Activated CD4-positive, alpha-beta memory T cell treated with anti-CD3 and anti-CD28 coated beads for 36 hours (primary cell): Measurements from ENCODE around the gene MX2. TPM values are rescaled to one million over a fixed set of nuclear protein-coding genes. Genes with fewer than 3 reads are reported as not detected.
"Not testable (repeated sequence)": the region's sequence is repeated elsewhere in the genome, so short reads cannot be mapped to it uniquely, and the experiment has no call there.

ENCODE experiments used
- CTCF ChIA-PET: fragments of 350-600 bp; sonication (Branson Sonifier 250); formaldehyde crosslinking; loops from one replicate; lab custom pipeline; 2021; ENCODE audit warnings: antibody characterized with exemption, inconsistent platforms; lab: Charles Lee
- POLR2A ChIA-PET: fragments of 350-600 bp; sonication (Branson Sonifier 250); formaldehyde crosslinking; loops from one replicate; lab custom pipeline; 2021; ENCODE audit warnings: antibody characterized with exemption; lab: Charles Lee
- DNase-seq: peaks from one replicate; pipeline ENCODE4 v3.0.0-alpha.2; 2020
- H3K27ac Mint-ChIP-seq: one replicate; pipeline ENCODE4 v1.8.0; 2021; ENCODE audit warnings: mixed read lengths
- H3K27me3 Mint-ChIP-seq: one replicate; pipeline ENCODE4 v1.8.0; 2021; ENCODE audit warnings: mixed read lengths
- H3K36me3 Mint-ChIP-seq: one replicate; pipeline ENCODE4 v1.8.0; 2021; ENCODE audit warnings: mixed read lengths
- H3K4me1 Mint-ChIP-seq: one replicate; pipeline ENCODE4 v1.8.0; 2021; ENCODE audit warnings: low read depth, mixed read lengths
- H3K4me3 Mint-ChIP-seq: one replicate; pipeline ENCODE4 v1.8.0; 2021; ENCODE audit warnings: mild to moderate bottlenecking, mixed read lengths
- H3K9me3 Mint-ChIP-seq: one replicate; pipeline ENCODE4 v1.8.0; 2021; ENCODE audit warnings: mixed read lengths
- intact Hi-C: fragments of 100-400 bp; cut with micrococcal nuclease; formaldehyde crosslinking; loops from one replicate; pipeline ENCODE4 v1.15.1; 2023
- total RNA-seq, 2 experiments: library from RNA; stranded (reverse); gene quantifications; one replicate each; pipeline ENCODE4 v1.2.3, GENCODE V29; 2021

Gene MX2
- total RNA-seq: 10 to 100 TPM; 25.3 to 26.9 TPM

GRCh38 chr21:41361786-41362604, at the start of gene MX2:
Gene MX2, plus strand, starts transcription at chr21:41362027. Its CDS starts 14,880 bp downstream, at chr21:41376907.
- POLR2A ChIA-PET: interaction anchor here (0.9 to 1.9 kb wide), 2 partner anchors 8 to 65 kb away, joined by 3 to 6 read pairs; no protein-coding TSS in a partner anchor
- H3K4me3 Mint-ChIP-seq: peak within 1 kb of the TSS; percentile 84
- H3K27ac Mint-ChIP-seq: peak within 1 kb of the TSS; percentile 95
- intact Hi-C loops: loop anchor here (1.0 to 10.0 kb wide), 3 partner anchors 64 to 203 kb away; partner anchors contain the start of gene MX1
- peak; percentile 88 for DNase-seq
- CTCF ChIA-PET: interaction anchor here (0.7 kb wide), 1 partner anchor 13 kb away, joined by 3 read pairs; no protein-coding TSS in a partner anchor
- peaks cover 3% of the 10 kb centered on the region for H3K36me3 Mint-ChIP-seq
- H3K4me1 Mint-ChIP-seq: peaks cover 48% of the 10 kb centered on the region
- H3K27me3 Mint-ChIP-seq: no peaks in the 10 kb centered on the region
- peaks cover 2% of the 10 kb centered on the region for H3K9me3 Mint-ChIP-seq

DNA sequence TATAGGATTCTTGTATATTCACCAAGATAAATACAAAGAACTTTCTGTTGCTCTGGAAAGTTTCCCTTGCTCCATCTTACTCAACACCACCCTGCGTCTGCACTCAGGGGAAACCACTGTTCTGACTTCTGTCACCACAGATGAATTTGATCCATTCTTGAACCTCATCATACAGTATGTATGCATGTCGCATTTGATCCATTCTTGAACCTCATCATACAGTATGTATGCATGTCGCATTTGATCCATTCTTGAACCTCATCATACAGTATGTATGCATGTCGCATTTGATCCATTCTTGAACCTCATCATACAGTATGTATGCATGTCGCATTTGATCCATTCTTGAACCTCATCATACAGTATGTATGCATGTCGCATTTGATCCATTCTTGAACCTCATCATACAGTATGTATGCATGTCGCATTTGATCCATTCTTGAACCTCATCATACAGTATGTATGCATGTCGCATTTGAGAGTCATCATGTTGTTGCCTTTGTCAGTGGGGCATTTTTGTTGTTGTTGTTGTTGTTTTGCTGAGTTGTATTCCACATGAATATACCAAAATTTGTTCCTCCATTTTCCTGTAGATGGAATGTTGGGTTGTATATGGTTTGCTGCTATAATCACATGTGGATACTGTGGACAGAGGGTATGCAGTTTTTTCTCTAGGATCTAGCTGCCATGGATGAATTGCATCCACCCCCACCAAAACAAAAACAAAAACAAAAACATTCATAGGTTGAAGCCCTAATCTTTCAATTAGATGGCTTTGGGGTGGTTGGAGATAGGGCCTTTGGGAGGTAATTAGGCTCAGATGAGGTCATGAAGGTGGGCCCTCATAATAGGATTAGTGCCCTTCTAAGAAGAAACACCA, 48.3 kb upstream of the MX2 start:
- H3K9me3 Mint-ChIP-seq, H3K4me1 Mint-ChIP-seq, DNase-seq, H3K4me3 Mint-ChIP-seq, H3K36me3 Mint-ChIP-seq, intact Hi-C loops, CTCF ChIA-PET, H3K27ac Mint-ChIP-seq, POLR2A ChIA-PET: not testable (repeated sequence)
- H3K27me3 Mint-ChIP-seq: peaks cover 39% of the 10 kb centered on the region

GRCh38 chr21:41315726-41316125, 46.1 kb upstream of the MX2 start:
- no peak overlapping the region for H3K4me3 Mint-ChIP-seq
- no peaks in the 10 kb centered on the region for H3K36me3 Mint-ChIP-seq
- peaks cover 3% of the 10 kb centered on the region for H3K4me1 Mint-ChIP-seq
- no peak for DNase-seq
- H3K9me3 Mint-ChIP-seq: no peaks in the 10 kb centered on the region
- intact Hi-C loops: no loop called here
- peaks cover 35% of the 10 kb centered on the region for H3K27me3 Mint-ChIP-seq
- no peak overlapping the region for H3K27ac Mint-ChIP-seq
- POLR2A ChIA-PET: no interaction called here
- CTCF ChIA-PET: no interaction called here

DNA sequence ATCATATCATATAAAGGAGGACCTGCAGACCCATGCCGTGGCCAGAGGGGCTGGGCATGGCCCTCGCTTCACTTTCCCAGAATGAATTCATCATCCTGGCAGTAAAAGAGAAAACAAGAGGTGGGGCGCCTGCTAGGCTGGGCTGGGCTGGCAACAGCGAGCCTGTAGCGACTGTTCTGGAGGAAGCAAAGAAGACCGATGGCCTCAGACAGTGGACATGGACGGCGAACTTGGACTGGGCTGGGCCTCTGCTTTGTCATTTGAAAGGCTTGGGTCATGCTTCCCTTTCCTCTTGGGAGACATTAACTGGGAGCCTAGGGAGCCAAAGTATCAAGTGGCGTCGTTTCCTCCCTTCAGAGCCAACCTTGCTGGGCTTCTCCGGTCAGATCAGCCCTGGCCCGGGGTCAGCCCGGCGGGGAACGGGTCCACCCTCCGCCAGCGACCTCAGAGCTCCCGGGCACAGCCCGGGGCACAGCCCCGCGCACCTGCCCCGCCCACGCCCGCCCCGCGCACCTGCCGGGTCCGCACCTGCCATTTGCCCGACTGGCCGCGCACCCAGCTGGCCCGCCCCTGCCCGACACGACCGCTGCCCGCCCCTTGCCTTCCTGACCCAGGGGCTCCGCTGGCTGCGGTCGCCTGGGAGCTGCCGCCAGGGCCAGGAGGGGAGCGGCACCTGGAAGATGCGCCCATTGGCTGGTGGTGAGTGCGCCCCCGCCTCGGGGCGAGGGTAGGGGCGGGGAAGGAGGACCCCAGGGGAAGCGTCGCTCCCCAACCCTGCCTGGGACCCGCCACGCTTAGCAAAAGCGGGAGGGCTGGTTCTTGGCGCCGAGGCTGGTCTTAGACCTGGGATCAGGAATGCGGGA, 45.4 kb upstream of the MX2 start, which contains the start of gene FAM3B:
Gene FAM3B (plus strand): TSS at position 602 of the 863 bp plus-strand sequence. CDS start 79 bp downstream, at position 681.
- CTCF ChIA-PET: no interaction called here
- no peaks in the 10 kb centered on the region for H3K9me3 Mint-ChIP-seq
- no peaks in the 10 kb centered on the region for H3K36me3 Mint-ChIP-seq
- POLR2A ChIA-PET: no interaction called here
- no peak within 1 kb of the TSS for H3K27ac Mint-ChIP-seq
- H3K4me3 Mint-ChIP-seq: no peak within 1 kb of the TSS
- no peak for DNase-seq
- peaks cover 35% of the 10 kb centered on the region for H3K27me3 Mint-ChIP-seq
- intact Hi-C loops: no loop called here
- H3K4me1 Mint-ChIP-seq: peaks cover 3% of the 10 kb centered on the region

GRCh38 chr21:41317063-41317392, 44.8 kb upstream of the MX2 start:
- Mint-ChIP-seq H3K4me3 (no peak overlapping the region), H3K36me3 (no peaks in the 10 kb centered on the region), H3K9me3 (no peaks in the 10 kb centered on the region), H3K27me3 (peaks cover 32% of the 10 kb centered on the region), H3K4me1 (peaks cover 3% of the 10 kb centered on the region), H3K27ac (no peak overlapping the region)
- ChIA-PET POLR2A (no interaction called here), CTCF (no interaction called here)
- no peak for DNase-seq
- intact Hi-C loops: no loop called here

GRCh38 chr21:41317458-41317857, 44.4 kb upstream of the MX2 start:
- peaks cover 32% of the 10 kb centered on the region for H3K27me3 Mint-ChIP-seq

DNA sequence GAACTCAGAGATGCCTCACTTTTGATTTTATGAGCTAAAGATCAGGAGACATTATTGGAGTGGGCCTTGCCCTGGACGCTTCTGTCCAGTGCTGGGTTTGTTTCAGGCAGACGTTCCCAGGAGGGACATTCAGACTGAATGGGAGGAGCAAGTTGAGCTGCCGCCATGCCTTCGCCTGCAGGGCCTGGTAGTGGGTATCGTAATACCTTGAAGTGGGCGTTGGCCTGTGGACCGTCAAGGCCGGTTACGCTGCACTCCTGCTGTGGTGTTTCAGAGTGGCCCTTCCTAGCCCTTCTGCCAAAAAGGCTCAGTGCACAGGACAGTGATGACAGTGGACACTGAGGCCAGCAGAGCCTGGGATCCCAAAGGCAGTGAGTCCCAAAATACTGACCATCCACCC, 43.6 kb upstream of the MX2 start:
- DNase-seq: no peak
- no peak overlapping the region for H3K4me3 Mint-ChIP-seq
- POLR2A ChIA-PET: no interaction called here
- H3K27ac Mint-ChIP-seq: no peak overlapping the region
- CTCF ChIA-PET: interaction anchor here (1.2 kb wide), 1 partner anchor 35 kb away, joined by 3 read pairs; no protein-coding TSS in a partner anchor
- H3K9me3 Mint-ChIP-seq: no peaks in the 10 kb centered on the region
- H3K4me1 Mint-ChIP-seq: peaks cover 3% of the 10 kb centered on the region
- intact Hi-C loops: no loop called here
- H3K27me3 Mint-ChIP-seq: peaks cover 32% of the 10 kb centered on the region
- H3K36me3 Mint-ChIP-seq: no peaks in the 10 kb centered on the region

More at GRCh38 chr21:41317458-41317857, 44.4 kb upstream of the MX2 start:
- intact Hi-C loops: no loop called here
- ChIA-PET POLR2A (no interaction called here), CTCF (interaction anchor here (1.2 kb wide), 1 partner anchor 35 kb away, joined by 3 read pairs; no protein-coding TSS in a partner anchor)
- Mint-ChIP-seq H3K4me1 (peaks cover 3% of the 10 kb centered on the region), H3K4me3 (no peak overlapping the region), H3K36me3 (no peaks in the 10 kb centered on the region), H3K9me3 (no peaks in the 10 kb centered on the region), H3K27ac (no peak overlapping the region)
- no peak for DNase-seq

DNA sequence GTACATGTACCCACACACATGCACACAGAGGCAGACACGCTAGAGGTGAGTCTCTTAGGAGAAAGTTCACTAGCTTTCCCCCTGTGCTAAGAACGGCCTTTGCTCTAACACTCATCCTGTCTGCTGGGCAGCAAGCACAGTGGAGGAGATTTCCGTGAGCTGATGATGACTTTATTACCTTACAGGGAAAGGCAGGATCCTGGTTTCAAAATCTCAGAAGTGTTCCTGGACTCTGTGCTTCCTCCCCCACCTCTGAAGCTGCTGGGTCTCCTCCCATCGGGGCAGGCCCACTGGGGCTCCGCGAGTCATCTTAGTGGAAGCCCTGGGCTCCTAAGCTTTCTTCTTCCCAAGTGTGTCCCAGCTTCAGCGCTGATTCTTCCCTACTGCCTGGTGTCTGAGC, 42.6 kb upstream of the MX2 start:
- no peak for DNase-seq
- intact Hi-C loops: no loop called here
- Mint-ChIP-seq H3K9me3 (no peaks in the 10 kb centered on the region), H3K27ac (no peak overlapping the region), H3K27me3 (peaks cover 32% of the 10 kb centered on the region), H3K4me3 (no peak overlapping the region), H3K36me3 (no peaks in the 10 kb centered on the region), H3K4me1 (peaks cover 3% of the 10 kb centered on the region)
- CTCF ChIA-PET: interaction anchor here (1.3 kb wide), 1 partner anchor 36 kb away, joined by 3 read pairs; no protein-coding TSS in a partner anchor
- POLR2A ChIA-PET: no interaction called here

- ChIA-PET POLR2A (no interaction called here), CTCF (no interaction called here)
- DNase-seq: peak; percentile 24
- intact Hi-C loops: no loop called here
- H3K4me3 Mint-ChIP-seq: no peak overlapping the region
- H3K36me3 Mint-ChIP-seq: no peaks in the 10 kb centered on the region
- peaks cover 15% of the 10 kb centered on the region for H3K27me3 Mint-ChIP-seq
- H3K4me1 Mint-ChIP-seq: peaks cover 3% of the 10 kb centered on the region
- no peaks in the 10 kb centered on the region for H3K9me3 Mint-ChIP-seq
- H3K27ac Mint-ChIP-seq: no peak overlapping the region
Observed at GRCh38 chr21:41321211-41321907, 40.5 kb upstream of the MX2 start.

DNA sequence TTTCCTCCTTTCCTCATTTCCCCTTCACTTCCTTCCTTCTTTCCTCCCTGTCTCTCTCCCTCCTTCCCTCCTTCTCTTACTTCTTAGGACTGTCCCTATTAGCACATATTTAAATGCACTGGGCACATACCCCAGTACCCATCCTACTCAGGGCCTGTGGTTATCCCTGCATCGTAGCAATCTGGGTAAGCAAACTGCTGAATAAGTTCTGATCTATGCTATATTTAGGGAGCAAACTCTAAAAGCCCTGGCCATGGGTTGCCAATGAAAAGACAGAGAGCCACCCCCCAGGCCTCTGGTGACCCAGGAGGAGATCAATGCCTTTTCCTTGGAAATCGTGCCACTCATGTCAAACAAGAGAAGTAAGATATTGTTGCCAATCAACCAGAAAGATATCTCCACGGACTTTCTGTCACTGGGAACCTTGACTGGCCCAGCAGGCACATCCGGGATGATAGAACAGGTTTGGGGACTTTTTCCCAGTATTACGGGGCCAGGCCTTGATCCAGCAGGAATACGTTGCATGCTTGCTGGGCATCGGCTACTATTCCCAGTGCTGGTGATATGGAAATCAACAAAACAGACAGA, 39.8 kb upstream of the MX2 start:
- CTCF ChIA-PET: no interaction called here
- H3K27ac Mint-ChIP-seq: no peak overlapping the region
- H3K27me3 Mint-ChIP-seq: peaks cover 15% of the 10 kb centered on the region
- POLR2A ChIA-PET: no interaction called here
- H3K4me1 Mint-ChIP-seq: peaks cover 3% of the 10 kb centered on the region
- intact Hi-C loops: no loop called here
- H3K9me3 Mint-ChIP-seq: no peaks in the 10 kb centered on the region
- DNase-seq: no peak
- H3K4me3 Mint-ChIP-seq: no peak overlapping the region
- no peaks in the 10 kb centered on the region for H3K36me3 Mint-ChIP-seq
